ENCODE data around the gene ADAM10. TPM values are rescaled to one million over a fixed set of nuclear protein-coding genes. Genes with fewer than 3 reads are reported as not detected.

ADAM10 gene
- total RNA-seq, 1 experiment from 2014 or later: 170 TPM

DNA sequence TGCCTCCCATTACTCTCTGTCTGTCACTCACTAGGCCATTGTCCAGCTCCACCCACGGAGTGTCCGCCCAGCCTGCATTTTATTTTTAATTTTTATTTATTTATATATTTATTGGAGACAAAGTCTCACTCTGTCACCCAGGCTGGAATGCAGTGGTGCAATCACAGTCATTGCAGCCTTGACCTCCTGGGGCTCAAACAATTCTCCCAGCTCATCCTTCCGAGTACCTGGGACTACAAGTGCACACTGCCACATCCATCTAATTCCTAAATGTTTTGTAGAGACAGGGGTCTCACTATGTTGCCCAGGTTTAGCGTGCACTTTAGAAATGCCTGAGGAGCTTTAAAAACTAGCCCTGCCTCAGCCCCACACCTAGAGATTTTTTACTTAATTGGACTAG is 176.2 kb downstream of the ADAM10 start:
- Mint-ChIP-seq H3K9me3 (ENCODE audit: unreplicated experiment) (no peaks in the 10 kb centered on the region), H3K4me3 (ENCODE audit: unreplicated experiment) (no peak overlapping the region), H3K27ac (ENCODE audit: unreplicated experiment) (no peak overlapping the region), H3K36me3 (ENCODE audit: insufficient read depth, unreplicated experiment) (peaks cover 6% of the 10 kb centered on the region), H3K27me3 (ENCODE audit: insufficient read depth, unreplicated experiment) (no peaks in the 10 kb centered on the region), H3K4me1 (ENCODE audit: low read depth, unreplicated experiment) (peaks cover 21% of the 10 kb centered on the region)
- Histone ChIP-seq H3K9me3 (peaks cover 3% of the 10 kb centered on the region; the same call in 1 of the 2 replicates), H3K27me3 (replicated peaks; ENCODE audit: control insufficient read depth, insufficient read depth, low read length) (no peaks in the 10 kb centered on the region), H3K36me3 (ENCODE audit: control insufficient read depth, insufficient read depth, low read length) (no peaks in the 10 kb centered on the region; the same call in 1 of the 2 replicates), H3K4me3 (ENCODE audit: low read depth, low read length) (no peak overlapping the region), H3K4me1 (peaks cover 21% of the 10 kb centered on the region)
- no peak for DNase-seq
- no peak for TF ChIP-seq CTCF (IDR thresholded peaks at IDR 0.05; ENCODE audit: insufficient read depth in 1 of 2, low read depth in 1 of 2, low read length in 1 of 2, severe bottlenecking in 1 of 2, unreplicated experiment in 1 of 2)
- CTCF ChIA-PET: no interaction called here
- POLR2A ChIA-PET: no interaction called here
- intact Hi-C loops (cut with micrococcal nuclease; ENCODE audit: unreplicated experiment): no loop called here
- no TSS peak for BruUV-seq (replicated peaks)

DNA sequence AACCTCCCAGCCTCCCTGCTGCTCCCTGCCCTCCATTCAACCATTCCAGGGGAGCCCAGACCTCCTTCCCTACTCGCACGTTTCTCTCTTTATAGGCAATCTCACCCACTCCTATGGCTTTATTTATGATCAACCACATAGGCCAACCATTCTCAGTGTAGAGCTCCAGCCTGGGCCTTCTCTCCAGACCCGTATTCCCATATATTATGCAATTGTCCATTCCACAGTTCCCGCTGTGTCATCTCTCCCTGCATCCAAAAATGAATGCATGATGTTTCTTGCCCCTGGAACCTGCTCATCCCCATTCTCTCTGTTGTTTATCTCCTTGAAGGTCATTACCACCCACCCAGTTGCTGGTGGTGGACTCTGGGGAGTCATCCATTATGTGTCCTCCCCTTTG is 177.0 kb downstream of the ADAM10 start:
- no peak for TF ChIP-seq CTCF (IDR thresholded peaks at IDR 0.05; ENCODE audit: insufficient read depth in 1 of 2, low read depth in 1 of 2, low read length in 1 of 2, severe bottlenecking in 1 of 2, unreplicated experiment in 1 of 2)
- peaks cover 3% of the 10 kb centered on the region; the same call in 1 of the 2 replicates for H3K9me3 ChIP-seq
- no peak overlapping the region for H3K4me3 ChIP-seq (ENCODE audit: low read depth, low read length)
- CTCF ChIA-PET: interaction anchor here (0.6 kb wide), 1 partner anchor 70 kb away, joined by 10 read pairs; no protein-coding TSS in a partner anchor
- H3K4me1 ChIP-seq: peaks cover 21% of the 10 kb centered on the region
- Mint-ChIP-seq H3K4me3 (ENCODE audit: unreplicated experiment) (no peak overlapping the region), H3K36me3 (ENCODE audit: insufficient read depth, unreplicated experiment) (peaks cover 6% of the 10 kb centered on the region), H3K27ac (ENCODE audit: unreplicated experiment) (peak overlapping the region; percentile 10), H3K9me3 (ENCODE audit: unreplicated experiment) (no peaks in the 10 kb centered on the region), H3K4me1 (ENCODE audit: low read depth, unreplicated experiment) (peaks cover 21% of the 10 kb centered on the region), H3K27me3 (ENCODE audit: insufficient read depth, unreplicated experiment) (no peaks in the 10 kb centered on the region)
- POLR2A ChIA-PET: no interaction called here
- H3K27me3 ChIP-seq (replicated peaks; ENCODE audit: control insufficient read depth, insufficient read depth, low read length): no peaks in the 10 kb centered on the region
- no peak for DNase-seq
- no peaks in the 10 kb centered on the region; the same call in 1 of the 2 replicates for H3K36me3 ChIP-seq (ENCODE audit: control insufficient read depth, insufficient read depth, low read length)
- BruUV-seq (replicated peaks): no TSS peak
- intact Hi-C loops (cut with micrococcal nuclease; ENCODE audit: unreplicated experiment): no loop called here

- Histone ChIP-seq H3K4me1 (peaks cover 21% of the 10 kb centered on the region), H3K36me3 (ENCODE audit: control insufficient read depth, insufficient read depth, low read length) (no peaks in the 10 kb centered on the region; the same call in 1 of the 2 replicates), H3K27me3 (replicated peaks; ENCODE audit: control insufficient read depth, insufficient read depth, low read length) (no peaks in the 10 kb centered on the region), H3K4me3 (ENCODE audit: low read depth, low read length) (no peak overlapping the region), H3K9me3 (peaks cover 3% of the 10 kb centered on the region; the same call in 1 of the 2 replicates)
- CTCF ChIA-PET: no interaction called here
- H3K4me3 Mint-ChIP-seq (ENCODE audit: unreplicated experiment): no peak overlapping the region
- H3K27ac Mint-ChIP-seq (ENCODE audit: unreplicated experiment): no peak overlapping the region
- no peaks in the 10 kb centered on the region for H3K9me3 Mint-ChIP-seq (ENCODE audit: unreplicated experiment)
- no TSS peak for BruUV-seq (replicated peaks)
- intact Hi-C loops (cut with micrococcal nuclease; ENCODE audit: unreplicated experiment): no loop called here
- POLR2A ChIA-PET: no interaction called here
- H3K4me1 Mint-ChIP-seq (ENCODE audit: low read depth, unreplicated experiment): peaks cover 21% of the 10 kb centered on the region
- peaks cover 6% of the 10 kb centered on the region for H3K36me3 Mint-ChIP-seq (ENCODE audit: insufficient read depth, unreplicated experiment)
- H3K27me3 Mint-ChIP-seq (ENCODE audit: insufficient read depth, unreplicated experiment): no peaks in the 10 kb centered on the region
- no peak for DNase-seq
- TF ChIP-seq CTCF (IDR thresholded peaks at IDR 0.05; ENCODE audit: insufficient read depth in 1 of 2, low read depth in 1 of 2, low read length in 1 of 2, severe bottlenecking in 1 of 2, unreplicated experiment in 1 of 2): no peak
These were observed 178.0 kb downstream of the ADAM10 start for GRCh38 chr15:58571491-58571890.
